Activated CD4-positive, alpha-beta T cell treated with anti-CD3 and anti-CD28 coated beads, Interleukin-2, amount 10 ng/mL, durations not matched to agents 7 days and 5 days (primary cell): Measurements from ENCODE around the gene NPY2R. TPM values are rescaled to one million over a fixed set of nuclear protein-coding genes. Genes with fewer than 3 reads are reported as not detected.

Experiments used
- total RNA-seq, 2 experiments: library from RNA; stranded (reverse); gene quantifications; one replicate each; pipeline ENCODE4 v1.2.3, GENCODE V29; 2021

NPY2R gene
- total RNA-seq, 2 experiments from 2014 or later = not detected

Other genes starting within 250 kb of the NPY2R start
- gene MAP9, start 168.3 kb downstream of the NPY2R start, total RNA-seq = 1 to 10 TPM; 3.1 to 4.2 TPM